ENCODE measurements around the gene MFF.
"Not testable (repeated sequence)": the region's sequence is repeated elsewhere in the genome, so short reads cannot be mapped to it uniquely, and the experiment has no call there.

Gene MFF

DNA sequence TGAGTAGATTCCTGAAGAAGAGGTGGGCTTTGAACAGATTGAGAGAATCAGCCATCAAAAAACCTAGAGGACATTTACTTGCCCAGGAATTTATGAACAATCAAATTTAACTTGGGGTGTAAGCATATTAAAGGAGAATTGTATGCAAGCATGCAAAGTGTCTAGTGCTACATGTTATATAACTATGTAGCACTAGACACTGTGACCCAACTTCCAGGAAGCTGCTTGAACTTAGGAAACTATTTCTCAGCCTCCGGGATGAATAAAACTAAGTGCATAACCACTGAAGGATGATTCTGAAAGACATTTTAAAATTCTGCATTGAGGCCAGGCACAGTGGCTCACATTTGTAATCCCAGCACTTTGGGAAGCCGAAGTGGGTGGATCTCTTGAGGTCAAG, 12.4 kb downstream of the MFF start:
- DNase-seq, result no peak

DNA sequence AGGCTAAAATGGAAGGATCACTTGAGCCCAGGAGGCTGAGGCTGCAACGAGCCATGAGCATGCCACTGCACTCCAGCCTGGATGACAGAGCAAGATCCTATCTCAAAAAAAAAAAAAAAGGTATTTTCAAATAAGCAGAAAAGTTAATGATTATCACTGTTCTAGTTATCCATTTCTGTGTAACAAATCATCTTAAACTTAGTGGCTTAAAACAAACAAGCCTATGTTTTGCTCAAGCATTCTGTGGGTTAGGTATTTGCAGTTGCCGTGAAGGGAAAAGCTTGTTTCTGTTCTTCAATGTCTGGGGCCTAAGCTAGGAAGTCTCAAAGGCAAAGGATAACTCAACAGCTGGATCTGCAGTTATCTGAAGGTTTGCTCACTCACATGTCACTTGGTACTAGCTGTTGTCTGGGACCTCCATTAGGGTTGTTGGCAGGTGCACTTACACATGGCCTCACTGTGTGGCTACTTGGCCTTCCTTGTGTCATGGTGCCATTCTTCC, 14.1 kb downstream of the MFF start:
- DNase-seq, result no peak

DNA sequence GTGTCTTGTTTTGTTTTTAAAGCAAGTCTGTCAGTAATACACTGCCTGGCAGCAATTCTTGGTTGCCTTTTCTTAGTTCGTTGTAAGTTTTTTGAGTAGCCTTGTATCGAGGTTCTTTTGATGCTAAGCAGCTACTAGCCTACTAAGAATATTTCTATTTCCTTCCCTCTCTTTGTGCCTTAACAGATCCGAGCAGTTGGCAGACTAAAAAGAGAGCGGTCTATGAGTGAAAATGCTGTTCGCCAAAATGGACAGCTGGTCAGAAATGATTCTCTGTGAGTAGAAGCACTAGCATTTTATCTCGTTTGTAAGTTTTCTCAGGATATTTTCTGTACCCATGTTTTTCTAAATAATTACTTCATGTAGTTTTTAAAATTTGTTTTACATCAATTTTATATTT, 15.1 kb downstream of the MFF start:
- no peak for DNase-seq

DNA sequence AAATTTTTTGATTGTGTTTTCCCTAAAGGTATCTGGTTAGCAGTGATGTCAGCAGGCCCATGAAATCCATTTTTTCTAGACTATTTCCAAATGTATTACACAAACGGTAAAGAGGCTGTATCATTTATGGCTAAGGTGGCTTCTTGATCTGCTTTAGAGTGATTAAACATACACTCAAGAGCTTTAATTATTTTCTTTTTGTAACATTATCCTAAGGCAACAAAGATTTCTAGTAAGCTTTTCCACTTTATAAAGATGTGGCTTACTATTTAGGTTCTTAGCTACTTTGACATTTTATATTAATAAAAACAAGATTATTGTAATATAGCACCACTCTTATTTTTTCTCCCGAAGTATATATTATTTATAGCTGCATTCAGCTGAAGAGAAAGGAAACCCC, 16.5 kb downstream of the MFF start:
- no peak for DNase-seq

DNA sequence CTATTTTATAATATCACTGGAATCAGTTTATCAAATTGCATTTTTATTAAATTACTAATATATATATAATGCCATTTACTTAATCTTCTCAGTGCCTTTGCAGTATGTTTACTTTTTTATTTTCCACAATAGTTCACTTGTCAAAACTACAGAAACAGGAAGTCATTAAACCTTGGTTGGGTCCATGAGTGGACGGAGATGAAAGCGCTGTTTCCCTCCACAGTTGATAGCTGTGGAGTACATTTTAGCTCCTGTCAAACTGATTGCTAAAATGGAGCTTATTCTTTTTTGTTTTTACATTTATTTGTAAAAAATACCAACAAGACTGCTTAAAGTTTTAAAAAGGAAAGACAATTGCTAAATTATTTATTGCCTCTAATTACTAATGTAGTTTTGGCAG, 19.2 kb downstream of the MFF start:
- DNase-seq, result no peak

DNA sequence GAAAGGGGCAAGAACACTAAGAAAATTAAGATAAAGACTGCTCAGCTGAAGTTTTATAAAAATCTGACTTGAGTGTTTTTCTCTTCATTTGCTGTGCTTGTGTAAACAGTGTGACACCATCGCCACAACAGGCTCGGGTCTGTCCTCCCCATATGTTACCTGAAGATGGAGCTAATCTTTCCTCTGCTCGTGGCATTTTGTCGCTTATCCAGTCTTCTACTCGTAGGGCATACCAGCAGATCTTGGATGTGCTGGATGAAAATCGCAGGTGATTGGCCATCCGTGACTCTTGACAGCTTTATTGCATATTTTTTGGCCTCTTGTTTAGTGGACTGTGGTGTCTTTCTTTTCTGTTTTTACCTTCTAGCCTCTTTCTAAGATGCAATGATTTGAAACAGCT, 22.1 kb downstream of the MFF start:
- no peak for DNase-seq

DNA sequence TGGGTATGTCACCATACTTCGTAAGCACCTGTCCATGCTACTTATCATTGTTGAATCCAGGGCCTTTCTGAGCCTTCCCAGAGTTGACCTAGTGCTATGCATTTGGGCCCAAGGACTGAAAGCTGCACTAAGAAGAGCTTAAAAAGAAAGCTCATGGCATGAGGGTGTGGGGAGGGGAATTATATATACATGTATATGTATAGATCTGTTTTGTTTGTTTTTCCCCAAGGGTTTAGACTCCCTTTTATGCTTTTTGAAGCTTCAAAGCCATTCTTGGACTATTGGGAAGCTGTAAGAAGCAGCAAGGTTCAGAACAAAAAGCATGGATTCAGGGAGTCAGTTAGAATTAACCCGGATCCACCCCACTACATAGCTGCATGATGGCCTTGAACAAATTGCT, 23.3 kb downstream of the MFF start:
- DNase-seq, result no peak

DNA sequence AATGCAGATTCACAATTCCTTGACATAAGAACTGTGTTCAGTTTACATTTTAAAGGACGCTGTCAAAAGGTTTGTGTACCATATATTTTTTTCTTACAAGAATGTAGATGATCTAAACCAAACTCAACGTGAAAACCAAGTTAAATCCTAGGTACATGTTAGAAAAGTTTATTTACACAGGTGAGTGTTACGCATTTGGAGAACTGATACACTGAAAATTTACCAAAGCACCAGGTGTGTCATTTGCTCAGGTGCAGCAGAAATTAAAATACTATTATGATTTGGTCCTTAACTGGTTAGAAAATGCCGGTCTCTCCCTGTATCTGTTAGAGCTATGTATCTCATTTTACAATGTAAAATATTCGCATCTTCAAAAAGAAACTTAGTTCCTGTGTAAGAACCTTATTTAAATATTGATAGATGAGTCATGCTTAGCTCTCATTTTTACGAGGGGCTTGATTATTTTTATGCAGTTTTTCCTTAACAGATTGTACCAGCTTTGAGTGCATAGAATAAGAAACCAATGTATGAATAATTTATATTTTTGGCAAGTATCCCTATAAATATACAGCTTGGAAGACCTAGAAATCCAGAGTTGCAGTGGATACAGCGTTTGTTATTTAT, 25.1 kb downstream of the MFF start:
- no peak for DNase-seq

DNA sequence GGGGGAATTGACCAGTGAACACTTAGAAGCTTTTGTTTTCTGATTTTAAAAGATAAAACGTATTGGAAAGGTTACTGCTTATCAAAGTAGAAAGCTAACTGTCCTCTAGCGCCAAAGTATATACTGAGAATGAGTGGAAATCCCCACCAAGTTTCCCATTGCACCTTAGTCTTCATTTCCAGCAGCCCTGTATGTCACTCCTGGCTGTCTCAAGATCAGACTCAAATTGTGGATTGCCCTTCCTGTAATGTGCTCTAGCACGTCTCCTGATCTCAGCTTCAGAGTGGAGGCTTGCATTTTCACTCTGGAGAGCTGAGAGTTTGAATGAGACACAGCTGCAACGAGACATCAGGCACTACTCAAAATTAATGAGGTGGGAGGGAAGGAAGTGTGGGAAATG, 26.6 kb downstream of the MFF start:
- no peak for DNase-seq

DNA sequence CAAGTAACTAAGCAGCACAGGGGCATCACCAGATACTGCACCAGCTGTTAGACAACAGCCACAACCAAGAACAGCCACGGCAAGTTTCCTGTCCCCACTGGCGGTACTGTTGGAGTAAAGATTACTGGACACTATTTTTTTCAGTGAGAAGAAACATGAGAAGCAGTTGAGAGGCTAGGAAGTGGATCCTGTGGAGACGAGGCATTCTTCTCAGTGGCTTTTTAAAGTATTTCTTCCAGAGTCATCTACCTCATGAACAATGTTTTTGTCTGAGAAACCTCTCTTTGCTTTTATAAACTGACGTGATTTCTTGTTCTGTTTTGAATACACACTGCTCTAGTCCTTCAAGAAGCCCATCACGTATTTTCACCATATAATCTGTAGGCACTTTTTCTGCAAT, 35.3 kb downstream of the MFF start:
- DNase-seq, result no peak

DNA sequence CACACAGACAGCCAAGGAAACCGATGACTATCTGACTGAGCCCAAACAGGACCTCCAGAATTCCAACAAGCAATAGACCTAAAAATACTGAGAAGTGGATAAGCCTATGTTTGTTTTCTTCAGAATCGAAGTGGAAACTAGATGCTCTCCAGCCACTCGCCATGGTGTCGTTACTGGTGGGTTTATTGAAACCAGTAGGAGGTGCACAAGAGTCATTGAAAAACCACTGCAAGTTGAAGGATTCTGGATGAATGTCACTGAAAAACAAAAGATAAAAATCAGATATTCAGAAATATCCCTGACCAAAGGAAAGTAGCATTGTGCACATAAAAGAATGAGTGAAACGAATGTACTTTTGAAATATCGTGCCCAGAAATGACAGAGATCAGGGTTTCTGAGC, 38.7 kb downstream of the MFF start:
- no peak for DNase-seq

DNA sequence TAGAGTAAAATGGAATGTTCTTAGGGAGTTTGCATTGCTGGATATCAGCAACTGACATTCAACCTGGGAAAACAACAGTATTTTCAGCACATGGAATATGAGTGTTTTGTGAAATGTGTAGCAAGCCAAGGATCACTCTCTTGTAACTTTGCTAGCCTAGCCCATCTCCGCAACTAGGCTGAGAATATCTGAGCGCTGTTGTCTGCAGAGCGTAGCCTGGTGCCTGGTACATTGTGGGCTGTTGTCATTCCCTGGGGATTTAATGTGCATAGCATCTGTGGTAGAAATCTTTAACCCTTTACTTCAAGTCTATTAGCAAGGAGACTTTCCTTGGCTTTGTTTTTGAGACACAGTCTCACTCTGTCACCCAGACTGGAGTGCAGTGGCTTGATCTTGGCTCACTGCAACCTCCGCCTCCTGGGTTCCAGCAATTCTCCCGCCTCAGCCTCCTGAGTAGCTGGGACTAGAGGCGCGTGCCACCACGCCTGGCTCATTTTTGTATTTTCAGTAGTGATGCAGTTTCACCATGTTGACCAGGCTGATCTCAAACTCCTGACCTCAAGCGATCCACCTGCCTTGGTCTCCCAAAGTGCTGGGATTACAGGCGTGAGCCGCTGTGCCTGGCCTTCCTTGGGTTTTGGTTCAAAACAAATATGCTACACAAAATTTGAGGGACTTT, 39.7 kb downstream of the MFF start:
- not testable (repeated sequence) for DNase-seq

DNA sequence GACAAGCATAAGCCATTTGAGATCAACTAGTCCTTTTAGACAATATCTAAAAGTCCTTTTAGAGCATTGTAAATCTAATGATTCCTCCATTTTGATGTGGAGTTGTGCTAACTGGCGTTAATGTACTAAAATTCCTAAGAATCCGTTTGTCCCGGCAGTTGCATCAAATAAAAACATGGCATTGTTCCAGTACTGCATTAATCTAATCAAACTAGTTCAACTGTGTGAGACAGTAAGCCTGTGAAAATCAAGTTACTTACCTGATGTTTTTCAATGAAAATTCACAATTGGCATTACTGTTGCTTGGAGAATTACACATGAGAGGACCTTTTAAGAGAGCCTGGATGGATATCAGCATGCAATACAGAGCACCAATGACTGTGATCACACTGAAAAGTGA, 40.8 kb downstream of the MFF start:
- DNase-seq, result no peak

DNA sequence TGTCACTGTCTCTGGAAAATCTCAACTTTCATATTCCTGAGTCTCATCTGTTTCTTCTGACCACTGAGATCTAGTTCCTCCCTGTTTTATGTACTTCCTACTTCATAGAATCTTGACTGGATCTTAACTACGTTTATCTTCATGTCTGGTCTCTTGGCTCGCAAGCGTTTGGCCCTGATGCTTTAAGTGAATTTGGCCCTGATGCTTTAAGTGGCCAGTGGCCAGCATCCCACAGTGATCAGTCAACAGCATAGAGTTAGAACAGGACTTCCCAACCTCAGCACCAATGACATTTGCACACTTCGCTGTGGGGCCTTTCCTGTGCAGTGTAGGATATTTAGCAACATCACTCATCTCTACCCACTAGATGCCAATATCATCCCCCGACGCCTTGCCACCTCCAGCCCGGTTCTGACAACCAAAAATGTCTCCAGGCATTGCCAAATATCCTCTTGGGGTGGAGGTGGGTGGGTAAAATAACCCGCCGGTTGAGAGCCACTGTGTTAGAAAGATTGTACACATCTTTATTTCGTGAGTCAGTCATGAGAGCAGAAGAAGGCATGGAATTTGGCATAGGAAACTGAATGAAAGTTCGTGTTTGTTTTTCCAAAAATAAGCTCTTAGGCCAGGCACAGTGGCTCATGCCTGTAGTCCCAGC, 41.8 kb downstream of the MFF start:
- no peak for DNase-seq

DNA sequence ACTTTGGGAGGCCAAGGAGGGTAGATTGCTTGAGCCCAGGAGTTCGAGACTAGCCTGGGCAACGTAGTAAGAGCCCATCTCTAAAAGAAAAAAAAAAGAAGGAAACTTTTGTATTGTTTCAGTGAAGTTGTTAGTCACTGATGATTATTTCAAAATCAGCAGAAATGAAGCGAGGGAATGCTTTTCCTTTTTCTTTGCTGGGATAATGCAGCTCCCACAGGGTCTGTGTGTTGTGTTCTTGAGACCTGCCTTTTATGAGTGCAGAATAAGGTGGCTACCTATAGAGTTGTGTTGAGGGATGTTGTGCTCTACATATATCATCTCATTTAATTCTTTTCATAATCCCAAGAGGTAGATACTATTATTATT, 42.4 kb downstream of the MFF start:
- DNase-seq, result no peak

DNA sequence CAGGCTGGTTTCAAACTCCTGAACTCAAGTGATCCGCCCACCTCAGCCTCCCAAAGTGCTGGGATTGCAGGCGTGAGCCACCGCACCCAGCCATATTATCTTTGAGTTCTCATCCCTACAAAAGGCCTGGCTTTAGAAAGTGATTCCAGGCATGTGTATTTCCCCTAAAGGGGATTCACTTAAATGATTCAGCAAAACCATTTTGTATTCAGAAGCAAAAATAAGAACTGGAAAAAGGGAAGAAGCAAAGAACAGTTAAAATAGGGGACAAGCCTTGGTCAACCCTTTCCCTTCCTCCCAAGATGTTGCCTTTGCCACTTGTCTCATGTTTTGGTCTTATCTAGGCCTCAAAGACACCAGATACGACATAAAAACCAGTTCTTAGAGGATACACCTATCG, 43.5 kb downstream of the MFF start:
- no peak for DNase-seq

DNA sequence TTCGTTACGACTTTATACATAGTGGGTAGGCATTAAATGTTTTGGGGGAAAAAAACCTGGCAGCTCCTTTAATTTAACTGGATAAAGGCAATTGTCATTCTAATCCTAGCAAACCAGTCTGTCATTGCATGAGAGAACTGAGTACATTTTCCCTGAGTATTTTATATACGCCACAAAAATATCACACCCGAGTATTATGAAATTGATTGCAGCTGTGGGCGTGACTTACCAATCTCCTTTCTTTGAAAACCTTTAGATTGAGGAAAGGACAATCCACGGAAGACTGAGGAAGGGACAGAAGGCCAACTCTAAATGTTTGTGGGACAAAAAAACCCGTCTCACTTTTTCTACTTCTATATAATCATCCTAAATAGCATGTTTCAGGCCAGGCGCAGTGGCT, 45.0 kb downstream of the MFF start:
- no peak for DNase-seq

DNA sequence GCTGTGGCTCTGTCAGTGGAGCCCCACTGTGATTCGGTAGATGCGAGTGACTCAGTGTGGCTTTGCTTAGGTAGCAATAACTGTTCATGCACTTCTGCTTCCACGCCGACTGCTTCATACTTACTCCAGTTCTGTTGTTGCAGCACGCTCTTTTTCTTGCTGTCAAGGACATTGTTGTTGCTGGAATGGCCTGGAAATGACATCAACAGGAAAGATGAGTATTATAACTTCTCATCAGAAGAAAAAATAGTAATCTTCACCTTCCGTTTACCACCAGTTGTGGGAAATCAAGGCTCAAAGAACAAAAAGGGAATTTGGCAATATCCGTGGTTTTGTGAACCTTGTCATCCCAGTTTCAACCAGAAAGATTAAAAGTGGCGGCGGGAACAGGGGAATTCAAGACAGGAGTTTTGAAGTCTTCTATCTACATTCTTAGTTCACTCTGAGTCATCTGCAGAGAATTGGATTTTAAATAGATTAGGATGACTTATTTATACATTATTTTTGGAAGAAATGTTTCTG, 45.8 kb downstream of the MFF start:
- no peak for DNase-seq

DNA sequence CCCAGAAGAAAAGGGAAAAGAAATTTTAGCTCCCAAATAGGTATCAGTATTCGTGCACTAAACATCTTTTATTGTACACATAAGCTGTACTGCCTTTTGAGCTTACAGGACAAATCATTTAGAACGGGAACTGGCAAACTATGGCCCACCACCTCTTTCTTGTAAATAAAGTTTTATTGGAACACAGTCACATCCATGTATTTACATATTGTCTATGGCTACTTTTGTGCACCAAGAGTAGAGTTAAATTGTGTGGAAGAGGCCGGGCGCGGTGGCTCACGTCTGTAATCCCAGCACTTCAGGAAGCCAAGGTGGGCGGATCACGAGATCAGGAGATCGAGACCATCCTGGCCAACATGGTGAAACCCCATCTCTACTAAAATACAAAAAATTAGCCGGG, 48.3 kb downstream of the MFF start:
- no peak for DNase-seq

DNA sequence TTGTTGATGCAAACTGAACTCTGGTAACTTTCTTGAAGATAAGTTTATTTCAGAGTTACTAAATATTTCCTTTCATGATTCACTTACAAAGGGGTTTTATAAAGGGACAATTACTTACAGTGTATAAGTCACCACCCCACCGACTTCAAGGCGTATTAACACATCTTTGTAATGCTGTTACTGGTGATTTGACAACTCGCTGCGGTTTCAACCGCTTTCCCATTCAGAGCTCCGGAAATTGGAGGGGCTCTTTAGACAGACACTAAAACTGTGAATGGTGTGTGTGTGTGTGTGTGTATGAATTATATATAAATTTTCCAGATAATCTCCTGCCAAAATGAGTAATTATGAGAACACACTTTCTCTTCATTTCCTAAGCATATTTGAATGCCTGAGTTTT, 49.1 kb downstream of the MFF start:
- no peak for DNase-seq

DNA sequence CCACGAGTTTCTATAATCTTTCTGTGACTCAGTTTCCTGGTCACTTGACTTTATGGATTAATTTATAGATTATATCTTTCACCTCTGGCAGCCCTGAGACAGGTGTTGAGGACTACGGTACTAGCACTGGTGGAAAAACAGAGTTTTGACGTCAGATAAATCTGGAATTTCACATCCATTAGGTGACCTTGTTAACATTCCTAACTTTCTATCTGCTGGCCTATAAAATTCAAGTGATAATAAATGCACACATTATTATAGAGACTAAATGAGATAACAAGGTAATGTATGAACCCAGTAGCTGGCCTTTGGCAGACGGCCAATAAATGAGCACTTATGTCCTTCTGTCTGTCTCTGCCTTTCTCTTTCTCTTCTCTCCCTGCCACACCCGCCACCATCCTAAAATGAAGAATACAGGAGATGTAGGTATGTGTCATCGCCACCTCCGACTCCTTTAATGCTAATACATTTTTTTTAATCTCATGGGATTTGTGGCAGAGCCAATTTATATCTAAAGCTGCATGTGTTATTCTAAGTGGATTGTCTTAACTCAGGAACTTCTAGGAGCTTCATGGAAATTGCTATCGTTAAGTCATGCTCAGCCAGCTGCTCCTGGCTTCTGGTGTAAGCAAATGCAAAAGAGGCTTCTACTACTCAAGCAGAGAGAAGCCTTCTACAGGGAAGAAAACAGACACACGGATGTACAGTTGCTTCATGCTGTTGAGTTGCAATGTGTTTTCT, 51.8 kb downstream of the MFF start:
- DNase-seq, result no peak

DNA sequence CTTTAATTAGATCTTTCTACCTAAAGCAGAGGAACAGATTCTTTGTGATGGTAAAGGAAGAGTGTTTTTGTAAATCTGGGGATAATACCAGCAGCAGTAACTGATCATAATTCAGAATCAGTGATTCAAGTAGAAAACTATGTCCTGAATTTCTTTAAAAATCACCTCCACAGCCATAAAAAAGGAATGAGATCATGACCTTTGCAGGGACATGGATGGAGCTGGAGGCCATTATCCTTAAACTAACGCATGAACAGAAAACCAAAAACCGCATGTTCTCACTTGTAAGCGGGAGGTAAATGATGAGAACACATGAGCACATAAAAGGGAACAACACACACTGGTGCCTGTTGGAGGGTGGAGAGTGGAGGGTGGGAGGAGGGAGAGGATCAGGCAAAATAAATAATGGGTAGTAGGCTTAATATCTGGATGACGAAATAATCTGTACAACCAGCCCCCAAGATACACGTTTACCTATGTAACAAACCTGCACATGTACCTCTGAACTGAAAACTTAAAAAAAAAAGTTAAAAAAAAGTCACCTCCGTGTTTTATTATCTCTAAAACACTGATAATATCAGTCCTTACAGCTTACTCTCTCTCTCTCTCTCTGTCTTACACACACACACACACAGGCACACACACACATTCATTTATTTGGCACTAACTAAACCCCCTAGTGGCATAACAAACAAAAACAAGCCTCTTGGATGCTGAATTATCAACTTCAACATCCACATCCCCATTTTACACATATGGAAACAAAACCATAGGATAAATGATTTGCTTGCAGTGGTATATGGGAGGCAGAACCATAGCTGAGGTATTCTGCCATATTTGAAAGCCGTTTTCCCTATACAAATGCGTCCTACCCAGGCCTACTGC, 52.7 kb downstream of the MFF start:
- no peak for DNase-seq

DNA sequence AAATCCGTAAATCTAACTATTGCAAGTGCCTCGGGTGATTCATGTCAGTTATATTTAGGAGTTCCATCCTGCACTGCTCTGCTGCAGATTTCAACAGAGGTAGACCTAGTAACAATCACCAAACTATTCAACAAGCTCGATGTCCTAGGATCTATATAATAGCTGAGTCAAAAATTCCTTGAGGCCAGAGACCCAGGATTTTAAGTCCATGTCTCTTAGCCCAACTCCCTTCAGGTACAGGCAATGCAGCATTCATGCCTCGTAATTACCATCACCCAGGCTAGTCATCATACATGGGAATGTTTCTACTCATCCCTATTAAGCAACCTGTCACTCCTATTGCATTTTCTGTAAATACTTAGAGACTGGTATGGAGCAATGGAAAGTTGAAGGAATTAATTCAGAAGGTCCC, 53.3 kb downstream of the MFF start:
- DNase-seq, result no peak
